ENCODE data around the gene ZNF722. TPM values are rescaled to one million over a fixed set of nuclear protein-coding genes. Genes with fewer than 3 reads are reported as not detected.

The ZNF722 gene
- total RNA-seq, 1 experiment from 2014 or later, result not detected

GRCh38 chr7:64045301-64046040 is 46.8 kb downstream of the ZNF722 start, which contains the start of gene ZNF727:
TSS of gene ZNF727 (plus strand) at chr7:64045434. CDS start at chr7:64045622, 188 bp downstream.
- Histone ChIP-seq H3K23ac (ENCODE audit: insufficient read length, low read depth, low read length) (no peak within 1 kb of the TSS), H3K23me2 (ENCODE audit: insufficient read length, low read depth, low read length, poor library complexity, severe bottlenecking) (no peaks in the 10 kb centered on the region), H3K9me3 (ENCODE audit: control insufficient read depth, low read depth, low read length) (peaks cover 64% of the 10 kb centered on the region), H3K79me2 (ENCODE audit: insufficient read depth, low read length) (no peaks in the 10 kb centered on the region), H3K27me3 (ENCODE audit: insufficient read depth, low read length) (no peaks in the 10 kb centered on the region), H2BK120ac (ENCODE audit: low read depth, low read length, poor library complexity, severe bottlenecking) (no peak within 1 kb of the TSS), H3K56ac (ENCODE audit: insufficient read length, low read depth, low read length) (no peak within 1 kb of the TSS), H2AK5ac (ENCODE audit: insufficient read length, low read length) (no peak within 1 kb of the TSS), H2AFZ (ENCODE audit: low read length) (no peak within 1 kb of the TSS), H3K14ac (ENCODE audit: insufficient read depth, low read length) (no peak within 1 kb of the TSS), H2BK20ac (ENCODE audit: low read depth, low read length, poor library complexity, severe bottlenecking) (no peak within 1 kb of the TSS), H4K5ac (ENCODE audit: insufficient read length, low read depth, low read length) (no peak within 1 kb of the TSS), H3K9ac (ENCODE audit: extremely low read depth, insufficient read length, low read length) (no peak within 1 kb of the TSS), H3K4me2 (ENCODE audit: insufficient read depth, insufficient read length, low read length) (no peak within 1 kb of the TSS), H3T11ph (ENCODE audit: low read length) (no peak within 1 kb of the TSS), H4K20me1 (ENCODE audit: control insufficient read depth, insufficient read depth, insufficient read length) (no peaks in the 10 kb centered on the region), H3K4me1 (ENCODE audit: insufficient read depth, low read length) (no peaks in the 10 kb centered on the region), H3K4ac (ENCODE audit: low read depth, low read length) (no peak within 1 kb of the TSS), H4K91ac (ENCODE audit: insufficient read length, low read depth, low read length) (no peak within 1 kb of the TSS), H2BK5ac (ENCODE audit: insufficient read length, low read length) (no peak within 1 kb of the TSS), H4K8ac (replicated peaks; ENCODE audit: insufficient read length, low read depth, low read length) (no peak within 1 kb of the TSS), H2BK15ac (ENCODE audit: low read depth, low read length) (no peak within 1 kb of the TSS), H3K27ac (ENCODE audit: insufficient read length, low read depth, low read length) (no peak within 1 kb of the TSS), H2BK12ac (ENCODE audit: insufficient read length, low read depth, low read length) (no peak within 1 kb of the TSS), H3K18ac (ENCODE audit: insufficient read length, low read depth, low read length) (no peak within 1 kb of the TSS), H3K79me1 (ENCODE audit: insufficient read depth, low read depth, low read length, poor library complexity, severe bottlenecking) (no peaks in the 10 kb centered on the region)
- H3K36me3 Mint-ChIP-seq (ENCODE audit: insufficient read depth in 1 of 3, low read depth in 3 of 3), result peaks cover 11 to 21% (median 16%) of the 10 kb centered on the region in 3 experiments
- H3K4me3 Mint-ChIP-seq, result no peak within 1 kb of the TSS
- H3K27me3 Mint-ChIP-seq (ENCODE audit: low read depth), result peaks cover 2% of the 10 kb centered on the region
- TF ChIP-seq CTCF (conservative IDR thresholded peaks at IDR 0.05), result no peak
- H3K27ac Mint-ChIP-seq, result no peak within 1 kb of the TSS
- no peak for DNase-seq
- H3K4me1 Mint-ChIP-seq, result no peaks in the 10 kb centered on the region
- H3K9me3 Mint-ChIP-seq, result peaks cover 87% of the 10 kb centered on the region in 2 experiments
- WGBS (ENCODE audit: extremely low coverage, insufficient read length, low lambda C conversion rate), result no CpG with 5 or more reads among the region's 33 CpGs

All from H9 (cell line).